LNCAP (cell line): Measurements from ENCODE around the gene WAPL.

ENCODE experiments used
- TF ChIP-seq, protein P1 (sequence below): fragments of 450-650 bp; IDR thresholded peaks from 2 replicates; pipeline ENCODE4 v1.5.1; 2017; ENCODE audit warnings: mild to moderate bottlenecking

WAPL gene

GRCh38 chr10:86521678-86522509 is at the start of gene WAPL:
Gene WAPL, minus strand, starts transcription at chr10:86521792. Its CDS starts 3,723 bp downstream, at chr10:86518069.
- TF ChIP-seq, protein P1, sequence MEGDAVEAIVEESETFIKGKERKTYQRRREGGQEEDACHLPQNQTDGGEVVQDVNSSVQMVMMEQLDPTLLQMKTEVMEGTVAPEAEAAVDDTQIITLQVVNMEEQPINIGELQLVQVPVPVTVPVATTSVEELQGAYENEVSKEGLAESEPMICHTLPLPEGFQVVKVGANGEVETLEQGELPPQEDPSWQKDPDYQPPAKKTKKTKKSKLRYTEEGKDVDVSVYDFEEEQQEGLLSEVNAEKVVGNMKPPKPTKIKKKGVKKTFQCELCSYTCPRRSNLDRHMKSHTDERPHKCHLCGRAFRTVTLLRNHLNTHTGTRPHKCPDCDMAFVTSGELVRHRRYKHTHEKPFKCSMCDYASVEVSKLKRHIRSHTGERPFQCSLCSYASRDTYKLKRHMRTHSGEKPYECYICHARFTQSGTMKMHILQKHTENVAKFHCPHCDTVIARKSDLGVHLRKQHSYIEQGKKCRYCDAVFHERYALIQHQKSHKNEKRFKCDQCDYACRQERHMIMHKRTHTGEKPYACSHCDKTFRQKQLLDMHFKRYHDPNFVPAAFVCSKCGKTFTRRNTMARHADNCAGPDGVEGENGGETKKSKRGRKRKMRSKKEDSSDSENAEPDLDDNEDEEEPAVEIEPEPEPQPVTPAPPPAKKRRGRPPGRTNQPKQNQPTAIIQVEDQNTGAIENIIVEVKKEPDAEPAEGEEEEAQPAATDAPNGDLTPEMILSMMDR: no peak

- TF ChIP-seq, protein P1: no peak
These were observed 47.7 kb upstream of the WAPL start for GRCh38 chr10:86569335-86569734.

DNA sequence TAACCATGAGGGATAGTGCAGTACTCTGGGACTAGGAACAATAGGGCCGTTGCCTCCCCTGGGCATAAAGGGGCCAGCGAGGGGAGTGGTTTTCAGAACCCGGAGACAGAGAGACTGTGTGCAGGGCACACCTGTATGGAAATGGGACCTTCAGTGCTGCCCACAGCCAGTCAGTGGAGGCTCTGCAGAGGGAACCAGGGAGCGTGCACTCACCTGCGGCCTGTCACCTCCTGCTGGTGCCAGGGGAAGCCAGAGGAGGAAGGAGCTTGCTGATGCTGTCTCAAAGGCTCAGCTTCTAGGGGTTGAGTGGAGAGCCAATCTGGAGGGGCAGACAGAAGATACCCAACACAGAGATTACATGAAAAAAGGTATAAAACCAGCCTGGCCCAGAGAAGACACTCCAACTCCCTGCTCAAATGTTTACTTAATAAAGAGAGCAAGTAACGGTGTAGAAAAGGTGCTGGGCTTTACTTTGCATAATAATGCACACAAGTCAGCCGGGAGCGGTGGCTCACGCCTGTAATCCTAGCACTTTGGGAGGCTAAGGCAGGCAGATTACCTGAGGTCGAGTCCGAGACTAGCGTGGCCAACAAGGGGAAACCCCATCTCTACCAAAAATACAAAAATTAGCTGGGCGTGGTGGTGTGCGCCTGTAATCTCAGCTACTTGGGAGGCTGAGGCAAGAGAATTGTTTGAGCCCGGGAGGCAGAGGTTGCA is 35.5 kb upstream of the WAPL start:
- TF ChIP-seq, protein P1: no peak

DNA sequence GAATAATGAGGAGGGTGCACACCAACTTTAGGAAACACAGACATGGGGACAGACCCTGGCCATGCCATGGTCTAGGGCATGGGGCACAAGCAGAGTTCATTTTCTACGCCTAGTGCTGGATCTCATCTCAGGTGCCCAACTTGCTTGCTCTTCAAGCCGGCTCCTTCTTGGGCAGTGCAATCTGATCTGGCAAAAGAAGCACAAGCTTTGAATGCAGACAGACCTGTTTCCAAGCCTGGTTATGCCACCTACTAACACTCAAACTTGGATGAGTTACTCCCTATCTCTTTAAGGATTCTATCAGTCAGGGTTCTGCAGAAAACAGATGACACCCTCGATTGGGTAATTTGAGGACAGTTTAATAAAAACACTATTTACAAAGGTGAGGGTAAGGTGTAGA is 34.9 kb upstream of the WAPL start:
- TF ChIP-seq, protein P1: no peak

DNA sequence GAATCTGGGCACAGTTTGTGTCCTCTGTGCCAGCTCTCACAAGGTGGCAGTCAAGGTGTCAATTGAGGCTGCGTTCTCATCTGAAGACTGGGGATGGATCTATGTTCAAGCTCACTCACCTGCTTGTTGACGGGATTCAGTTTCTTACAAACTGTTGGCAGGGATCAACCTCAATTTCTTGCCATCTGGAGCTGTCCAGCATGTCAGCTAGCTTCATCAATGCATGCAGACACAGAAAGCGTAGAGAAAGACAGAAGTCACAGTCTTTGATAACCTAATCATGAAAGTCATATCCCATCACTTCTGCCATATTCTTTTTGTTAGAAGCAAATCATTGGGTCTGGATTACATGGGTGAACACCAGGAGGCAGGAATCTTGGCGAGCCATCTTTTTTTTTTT is 32.0 kb upstream of the WAPL start:
- TF ChIP-seq, protein P1: no peak

- TF ChIP-seq, protein P1: no peak
These were observed 31.6 kb upstream of the WAPL start for GRCh38 chr10:86553213-86553612.

GRCh38 chr10:86547296-86547695 is 25.7 kb upstream of the WAPL start:
- TF ChIP-seq, protein P1: no peak
